Stimulated activated CD4-positive, alpha-beta T cell treated with anti-CD3 and anti-CD28 coated beads, Interleukin-12 subunit alpha, Interleukin-12 subunit beta, amount 100 ng/mL, for 24 hours (primary cell): Measurements from ENCODE around the gene C17orf67.
A peak's percentile ranks its signal among the peaks of the same experiment; 100 is the strongest.

Experiments
- DNase-seq, 2 experiments: peaks; one replicate each; pipeline ENCODE4 v3.0.0-alpha.2; 2020; ENCODE audit warnings: low read depth in 2 of 2

Gene C17orf67

DNA sequence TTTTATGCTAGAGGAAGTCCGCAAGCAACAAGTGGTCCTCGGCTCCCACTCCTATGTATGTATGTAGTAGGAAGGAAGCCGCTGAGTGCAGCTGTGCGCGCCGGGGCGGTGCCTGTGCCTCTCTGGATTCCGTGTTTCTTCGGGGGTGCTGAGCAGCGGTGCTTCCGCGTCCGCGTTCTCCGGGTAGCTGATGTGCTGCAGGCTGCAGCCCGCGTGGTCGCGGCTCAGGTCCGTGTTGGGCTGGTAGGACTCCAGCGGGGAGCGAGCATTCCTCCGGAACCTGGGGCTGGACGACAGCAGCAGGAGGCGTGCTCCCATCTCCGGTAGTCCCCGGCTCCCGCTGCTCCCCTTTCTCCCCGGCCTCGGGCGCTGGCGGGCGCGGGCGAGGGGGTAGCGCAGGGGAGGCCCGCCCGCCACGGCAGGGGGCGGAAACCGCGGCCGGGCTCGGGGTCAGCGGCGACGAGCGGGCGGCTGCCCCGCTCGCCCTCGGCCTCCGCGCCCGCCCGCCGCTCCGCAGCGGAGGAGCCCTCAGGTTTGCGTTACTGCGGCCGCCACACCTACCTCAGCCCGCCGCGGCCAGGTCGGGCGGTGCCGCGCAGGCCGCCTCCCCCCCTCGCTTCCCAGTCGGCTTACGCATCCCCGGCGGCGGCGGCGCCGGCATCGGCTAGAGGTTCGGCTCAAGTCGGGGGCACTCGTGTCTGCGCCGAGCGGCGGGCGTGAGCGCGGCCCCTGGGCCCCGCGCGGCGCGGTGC is 487 bp downstream of the C17orf67 start:
- DNase-seq: peak; percentile 45 to 46

DNA sequence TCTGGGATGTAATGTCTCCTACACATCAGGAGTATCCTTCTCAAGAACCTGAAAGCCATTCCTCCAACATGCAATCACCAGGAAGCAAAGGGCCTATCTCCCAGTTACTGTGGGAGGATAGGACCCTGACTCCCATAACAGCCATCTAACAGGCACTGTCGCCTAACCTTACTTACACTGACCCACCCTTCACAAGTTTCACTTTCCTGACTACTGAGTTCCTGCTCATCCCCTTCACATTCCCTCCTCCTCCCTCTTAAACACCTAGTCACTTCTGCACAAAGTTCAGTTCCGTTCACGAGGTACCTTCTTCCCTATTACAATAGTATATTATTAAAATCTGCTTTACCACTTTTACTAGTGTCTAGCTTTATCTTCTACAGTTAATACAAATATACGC is 1.3 kb downstream of the C17orf67 start:
- no peak for DNase-seq

DNA sequence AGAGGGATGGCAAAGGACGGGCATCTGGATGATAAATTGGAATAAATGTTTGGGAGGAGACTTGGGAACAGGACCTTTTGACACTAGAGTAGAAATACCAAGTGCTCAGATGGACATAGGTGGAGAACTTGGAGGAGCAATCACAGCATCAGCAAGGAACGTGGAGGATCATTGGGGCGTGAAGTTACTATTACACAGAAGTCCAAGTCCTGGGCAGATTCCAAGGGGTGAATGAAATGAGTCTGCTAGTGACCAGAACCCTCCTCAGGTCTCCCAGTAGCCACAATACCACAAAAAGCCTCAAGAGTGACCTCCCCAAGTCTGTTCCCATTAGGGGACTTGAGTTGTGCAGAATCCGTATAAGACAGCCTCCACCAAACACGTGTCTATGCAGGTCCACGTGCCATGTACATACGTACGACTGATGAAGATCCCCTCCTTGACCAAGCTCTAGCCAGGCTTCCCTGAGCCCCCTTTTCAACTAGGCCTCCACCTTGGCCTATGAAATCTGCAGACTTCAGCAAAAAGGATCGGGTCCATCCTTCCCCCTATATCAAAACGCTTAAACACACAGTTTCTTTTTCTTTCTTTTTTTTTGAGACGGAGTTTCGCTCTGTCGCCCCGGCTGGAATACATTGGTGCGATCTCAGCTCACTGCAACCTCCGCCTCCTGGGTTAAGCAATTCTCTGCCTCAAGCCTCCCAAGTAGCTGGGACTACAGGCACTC is 2.2 kb downstream of the C17orf67 start:
- DNase-seq: no peak

DNA sequence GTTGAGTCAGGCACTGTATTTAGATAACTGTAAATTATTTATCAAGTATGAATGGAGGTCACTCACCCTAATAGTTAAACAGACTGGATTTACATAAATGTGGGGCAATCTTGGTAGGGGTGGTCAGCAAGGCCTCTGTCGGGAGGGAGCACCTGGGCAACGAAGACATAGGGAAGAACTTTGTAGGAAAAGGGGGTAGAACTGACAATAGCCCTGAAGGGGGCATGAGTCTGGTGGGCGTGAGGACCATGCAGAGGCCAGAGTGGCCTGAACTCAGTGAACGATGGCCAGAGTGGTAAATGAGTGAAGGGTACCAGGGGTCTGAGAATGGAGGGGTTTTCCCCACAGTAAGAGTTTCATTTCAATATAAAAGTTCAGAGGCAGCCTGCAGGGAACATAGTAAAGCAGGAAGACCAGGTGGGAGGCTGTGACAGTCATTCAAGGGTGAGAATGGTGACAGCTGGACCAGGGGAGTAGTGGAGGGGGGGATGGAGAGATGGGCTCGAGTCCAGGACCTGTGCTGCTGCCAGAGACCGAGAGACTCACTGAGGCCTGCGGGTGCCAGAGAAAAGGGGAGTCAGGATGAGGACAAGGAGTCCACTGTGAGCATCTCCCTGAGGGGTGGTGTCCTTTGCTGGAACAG is 2.9 kb downstream of the C17orf67 start:
- no peak for DNase-seq

DNA sequence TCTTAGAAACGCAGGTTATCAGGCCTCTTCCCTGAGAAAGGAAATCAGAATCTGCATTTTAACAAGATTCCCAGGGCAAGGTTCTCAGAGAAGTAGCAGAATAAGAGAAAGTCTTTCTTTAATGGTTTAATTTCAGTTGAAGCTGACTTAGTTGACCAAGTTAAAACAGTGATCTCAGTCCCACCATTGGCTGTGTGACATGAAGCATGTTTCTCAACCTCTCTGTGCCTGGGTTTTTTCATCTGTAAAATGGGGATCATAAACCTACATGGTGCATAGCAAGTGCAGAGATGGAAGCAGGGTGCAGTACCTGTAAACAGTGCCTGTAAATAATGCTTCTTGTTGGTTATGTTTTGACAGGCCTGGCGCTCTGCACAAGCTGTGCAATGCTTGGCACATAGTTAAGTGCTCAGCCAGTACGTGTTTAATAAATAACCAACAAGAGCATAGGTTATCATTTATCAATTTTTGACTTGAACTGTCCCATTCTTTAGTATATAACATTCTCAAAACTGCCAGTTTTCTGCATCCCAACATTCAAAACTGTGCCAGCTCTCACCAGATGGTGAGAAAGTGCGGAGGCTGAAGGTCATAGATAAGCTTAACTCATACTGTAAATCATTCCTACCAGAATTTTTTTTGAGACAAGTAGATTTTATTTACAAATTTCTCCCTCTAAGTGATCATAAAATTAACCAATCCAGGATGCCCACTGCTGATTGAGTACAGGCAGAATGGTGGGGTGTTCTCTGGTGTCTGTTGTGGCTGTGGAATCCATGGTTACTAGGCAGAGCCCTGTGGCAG is 6.9 kb downstream of the C17orf67 start:
- DNase-seq: no peak

DNA sequence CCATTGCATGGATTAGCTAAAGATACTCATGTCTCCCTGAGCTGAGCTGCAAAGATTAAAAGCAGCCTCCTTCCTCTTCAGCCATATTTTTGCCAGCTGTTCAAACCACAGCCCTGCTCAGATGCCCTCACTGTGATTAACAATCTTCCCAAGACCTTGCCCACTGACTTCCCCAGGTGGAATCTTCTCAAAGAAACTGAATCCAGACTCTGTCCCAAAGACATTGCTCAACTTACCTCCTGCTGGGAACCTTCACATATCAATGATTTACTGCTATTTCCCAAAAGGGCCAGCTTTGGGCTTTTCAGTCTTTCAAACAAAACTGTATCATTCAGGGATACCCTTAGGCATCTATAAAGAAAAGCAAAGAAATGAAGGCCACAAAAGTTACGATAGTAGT is 9.2 kb downstream of the C17orf67 start:
- DNase-seq: no peak

DNA sequence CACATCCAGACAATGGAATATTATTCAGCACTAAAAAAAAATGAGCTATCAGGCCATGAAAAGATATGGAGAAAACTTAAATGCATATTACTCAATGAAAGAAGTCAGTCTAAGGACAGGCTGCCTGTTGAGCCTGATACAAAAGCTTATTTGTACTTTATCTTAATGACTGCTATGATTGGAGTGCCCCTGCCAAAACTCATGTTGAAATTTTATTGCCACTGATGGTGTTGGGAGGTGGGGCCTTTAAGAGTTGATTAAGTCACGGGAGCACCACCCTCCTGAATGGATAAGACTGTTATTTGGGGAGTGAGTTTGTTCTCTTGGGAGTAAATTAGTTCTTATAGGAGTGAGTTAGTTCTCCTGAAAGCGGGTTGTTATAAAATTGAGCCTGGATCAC is 9.9 kb downstream of the C17orf67 start:
- no peak for DNase-seq

DNA sequence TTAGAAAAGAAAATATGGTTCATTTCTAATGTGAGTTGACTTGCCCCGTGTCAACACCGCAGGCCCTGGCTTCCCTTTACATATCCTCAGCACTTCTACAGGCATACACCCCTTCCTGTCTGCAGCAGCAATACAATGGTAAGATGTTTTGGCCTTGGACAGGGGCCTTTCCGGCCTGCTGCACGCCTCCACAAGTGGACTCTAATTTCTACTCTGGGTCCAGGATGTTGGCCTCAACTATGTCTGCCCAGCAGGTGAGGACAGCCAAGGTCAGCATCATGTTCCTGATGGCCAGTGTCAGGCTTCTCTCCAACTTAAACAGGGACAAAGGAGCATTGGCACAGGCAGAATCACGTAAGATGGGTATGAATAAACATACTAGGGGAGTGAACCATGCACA is 11.0 kb downstream of the C17orf67 start:
- no peak for DNase-seq

DNA sequence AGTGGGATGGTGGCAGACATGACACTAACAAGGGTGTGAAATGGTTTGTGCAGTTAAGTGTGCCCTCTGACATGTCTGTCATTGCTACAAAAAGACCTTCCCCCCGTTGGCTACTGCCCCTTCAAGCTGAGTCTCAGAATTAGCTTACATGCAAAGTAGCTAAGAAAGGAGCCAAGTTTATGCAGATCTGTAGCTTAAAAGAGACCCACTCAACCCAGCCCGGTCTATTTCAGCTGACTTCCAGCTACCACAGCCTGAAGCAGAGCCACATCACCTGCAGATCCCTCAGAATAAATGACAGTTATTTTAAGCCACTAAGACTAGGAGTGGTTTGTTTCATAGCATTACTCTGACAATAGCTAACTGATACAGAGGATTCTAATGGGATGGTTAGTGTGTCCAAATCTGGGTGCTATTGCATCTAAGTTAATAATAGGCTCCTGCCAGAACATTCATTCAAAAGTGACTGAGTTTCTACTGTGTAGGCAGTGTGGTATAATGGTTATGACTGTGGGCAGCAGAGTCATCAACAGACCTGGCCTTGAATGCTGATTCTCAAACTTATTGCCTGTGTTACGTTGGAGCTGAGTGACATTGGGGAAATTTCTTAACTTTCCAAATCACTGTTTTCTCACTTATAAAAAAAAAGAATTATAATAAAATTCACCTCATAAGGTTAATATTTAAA is 11.7 kb downstream of the C17orf67 start:
- no peak for DNase-seq

DNA sequence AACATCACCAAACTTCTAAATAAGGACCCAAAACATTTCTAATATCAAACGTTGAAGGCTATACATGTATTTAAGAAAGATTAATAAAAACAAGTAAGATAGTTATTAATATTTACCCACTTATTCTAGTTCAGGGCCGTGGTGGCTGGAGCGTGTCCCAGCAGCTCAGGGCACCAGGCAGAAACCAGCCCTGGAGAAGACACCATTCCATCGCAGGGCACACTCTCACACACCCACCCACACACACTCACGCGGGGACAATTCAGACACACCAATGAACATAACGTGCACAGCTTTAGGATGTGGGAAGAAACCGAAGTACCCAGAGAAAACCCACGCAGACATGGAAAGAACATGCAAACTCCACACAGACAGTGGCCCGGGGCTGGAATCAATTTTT is 13.5 kb downstream of the C17orf67 start:
- DNase-seq: no peak

DNA sequence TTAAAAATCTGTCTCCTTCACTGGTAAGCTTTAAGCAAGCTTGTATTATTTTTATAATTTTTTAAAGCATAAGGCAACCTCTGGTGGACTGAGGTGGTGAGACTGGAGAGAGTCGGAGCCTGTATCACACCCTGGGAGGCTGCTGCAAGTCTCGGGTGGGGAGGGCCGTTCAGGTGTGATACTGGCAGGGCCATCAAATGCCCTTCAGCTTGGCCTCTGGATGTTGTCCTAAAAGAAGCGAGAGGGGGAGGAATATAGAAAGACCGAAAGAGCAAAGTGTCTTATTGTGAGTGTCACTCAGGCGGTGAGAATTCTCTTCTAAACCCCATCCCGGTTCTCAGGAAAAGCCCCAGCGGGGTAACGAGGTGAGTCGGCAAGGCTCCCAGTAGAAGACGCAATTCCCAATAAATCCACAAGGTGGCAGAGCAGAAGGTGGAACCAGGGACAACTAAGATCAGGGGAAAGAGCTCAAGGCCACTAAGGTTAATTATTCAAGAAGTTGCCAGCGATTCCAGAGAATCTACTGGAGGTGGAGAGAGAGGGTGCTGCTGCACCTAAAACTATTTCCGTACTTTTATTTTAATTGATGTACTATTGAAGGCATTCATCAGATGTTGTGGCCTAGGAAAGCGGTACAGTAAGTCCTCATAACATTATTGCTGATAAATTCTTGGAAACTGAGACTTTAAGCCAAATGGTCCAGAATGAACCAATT is 14.1 kb downstream of the C17orf67 start:
- peak; percentile 54 to 66 for DNase-seq

DNA sequence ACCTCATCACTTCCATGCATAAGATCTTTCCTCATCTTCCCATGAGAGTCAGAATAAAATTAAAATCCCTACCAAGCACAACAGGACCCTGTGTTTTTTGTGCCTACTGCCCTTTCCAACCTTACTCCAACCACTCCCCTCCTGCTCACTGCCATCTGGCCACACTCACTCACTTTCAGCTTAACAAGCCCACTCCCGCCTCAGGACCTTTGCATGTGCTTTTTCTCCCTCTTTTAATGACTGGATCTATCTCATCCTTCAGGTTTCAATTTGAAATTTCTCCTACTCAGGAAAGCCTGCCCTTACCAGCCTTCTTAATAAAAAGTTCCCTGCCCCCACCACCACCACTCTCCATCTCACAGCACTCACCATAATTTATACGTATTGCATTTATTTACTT is 14.7 kb downstream of the C17orf67 start:
- no peak for DNase-seq

DNA sequence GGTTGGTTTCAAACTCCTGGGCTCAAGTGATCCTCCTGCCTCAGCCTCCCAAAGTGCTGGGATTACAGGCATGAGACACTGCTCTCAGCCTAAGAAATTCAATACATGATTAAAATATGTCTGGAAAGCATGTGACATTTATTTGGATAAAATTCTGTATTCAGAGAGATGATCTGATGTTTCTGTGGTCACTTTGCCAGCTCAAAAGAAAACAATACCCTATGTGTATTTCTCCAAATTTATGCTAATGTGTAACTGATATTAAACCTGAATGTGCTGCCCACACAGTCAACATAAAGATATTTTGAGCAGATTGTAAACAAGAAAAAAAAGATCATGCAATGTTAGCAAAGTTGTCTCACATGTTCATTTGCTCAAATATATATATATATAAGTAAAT is 16.7 kb downstream of the C17orf67 start:
- no peak for DNase-seq

DNA sequence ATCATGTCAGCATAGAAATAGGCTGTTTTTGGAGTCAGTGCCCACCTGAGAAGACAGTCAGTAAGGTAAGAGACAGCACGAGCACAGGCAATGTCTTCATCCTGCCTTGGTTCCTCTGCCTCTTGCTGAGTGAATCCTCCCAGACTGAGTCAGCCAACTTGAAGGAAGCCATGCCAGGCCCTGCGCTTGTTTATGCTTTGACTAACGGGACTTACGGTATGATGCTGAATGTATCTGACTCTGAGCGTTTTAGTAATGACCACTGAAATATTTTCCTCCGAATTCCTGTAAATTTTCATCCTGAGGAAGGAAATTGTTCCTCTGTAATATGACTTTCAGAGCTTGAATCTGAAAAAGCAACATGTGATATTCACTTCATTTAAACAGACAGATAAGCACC is 18.0 kb downstream of the C17orf67 start:
- DNase-seq: no peak

DNA sequence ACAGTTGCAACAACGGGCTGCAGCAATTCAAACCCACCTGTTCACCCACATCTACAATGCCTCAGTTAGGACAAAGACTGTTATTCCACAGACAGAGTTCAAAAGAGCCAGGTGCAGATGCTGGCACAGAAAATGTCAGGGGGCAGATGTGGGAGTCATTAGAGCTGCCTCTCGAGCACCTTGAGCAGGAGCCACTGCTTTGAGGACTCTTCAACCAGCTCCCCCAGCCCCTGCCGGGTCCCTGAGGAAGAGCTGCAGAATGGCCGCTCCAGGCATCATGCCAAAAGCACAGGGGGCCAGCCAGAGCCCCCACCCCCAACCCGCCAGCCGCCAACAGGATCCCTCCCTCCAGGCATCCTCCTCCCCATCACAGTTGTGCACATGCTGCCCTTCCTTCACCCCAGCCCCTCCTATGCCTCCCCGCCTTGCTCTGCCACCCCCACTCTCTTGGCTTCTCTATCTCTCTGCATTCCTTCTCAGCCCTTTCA is 20.8 kb downstream of the C17orf67 start:
- DNase-seq: no peak

DNA sequence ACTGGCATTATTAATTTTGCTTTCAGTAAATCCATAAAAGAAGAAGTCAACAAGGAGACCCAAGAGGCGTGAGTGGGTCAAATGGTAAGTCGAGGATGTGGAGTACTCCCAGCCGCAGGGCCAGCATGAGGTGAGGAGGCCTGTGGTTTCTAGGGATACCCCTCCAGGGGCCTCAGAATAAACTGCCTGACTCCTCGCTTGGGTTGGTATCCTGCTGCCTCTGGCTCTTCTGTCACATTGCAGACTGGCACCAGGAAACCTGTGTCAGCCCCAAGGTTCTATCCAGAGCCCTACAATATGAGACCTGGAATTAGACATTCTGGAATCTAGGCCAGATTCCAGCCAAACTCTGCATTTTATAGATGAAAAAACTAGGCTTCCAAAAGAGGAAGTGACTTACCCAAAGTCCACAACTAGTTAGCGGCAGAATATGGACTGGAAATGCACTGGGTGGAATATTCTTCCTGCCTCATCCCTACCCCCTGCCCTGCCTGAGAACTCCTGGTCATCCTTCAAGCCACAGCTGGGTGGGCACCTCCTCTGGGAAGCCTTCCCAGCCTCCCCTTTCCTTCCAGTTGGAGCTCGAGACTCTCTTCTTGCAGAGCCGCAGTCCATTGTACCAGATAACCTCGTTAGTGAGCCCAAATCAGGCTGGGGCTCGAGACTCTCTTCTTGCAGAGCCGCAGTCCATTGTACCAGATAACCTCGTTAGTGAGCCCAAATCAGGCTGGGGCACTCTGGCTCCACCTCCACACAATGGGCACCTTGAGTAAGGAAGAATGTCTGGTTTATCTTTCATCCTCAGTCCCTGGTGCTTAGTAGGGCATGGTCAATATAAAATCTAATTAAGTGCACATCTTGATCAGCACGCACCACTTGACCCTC is 22.6 kb downstream of the C17orf67 start:
- DNase-seq: no peak

DNA sequence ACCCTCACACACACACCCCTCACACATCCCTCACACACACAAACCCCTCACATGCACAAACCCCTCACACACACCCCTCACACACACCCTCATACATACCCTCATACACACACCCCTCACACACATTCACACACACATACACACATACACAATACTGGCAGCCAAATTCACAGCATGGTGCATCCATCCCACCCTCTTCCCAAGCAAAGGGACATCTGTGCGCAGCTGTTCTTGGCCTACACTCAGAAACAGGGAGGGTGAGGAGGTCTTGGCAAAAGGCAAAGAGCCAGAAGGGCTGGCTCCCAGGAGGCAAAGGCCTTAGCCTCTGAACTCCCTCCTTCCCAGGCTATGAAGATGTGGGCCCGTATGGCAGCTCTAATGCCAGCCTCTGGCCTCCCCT is 23.4 kb downstream of the C17orf67 start:
- DNase-seq: no peak

DNA sequence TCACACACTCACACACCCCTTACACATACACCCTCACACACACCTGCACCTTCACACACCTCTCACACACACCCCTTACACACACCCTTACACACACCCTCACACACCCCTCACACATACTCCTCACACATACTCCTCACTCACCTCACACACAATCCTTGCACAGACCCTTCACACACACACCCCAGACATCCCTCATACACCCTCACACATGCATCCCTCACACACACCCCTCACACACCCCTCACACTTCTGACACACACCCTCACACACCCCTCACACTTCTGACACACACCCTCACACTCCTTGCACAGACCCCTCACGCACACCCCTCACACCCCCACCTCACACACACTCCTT is 23.9 kb downstream of the C17orf67 start:
- no peak for DNase-seq

DNA sequence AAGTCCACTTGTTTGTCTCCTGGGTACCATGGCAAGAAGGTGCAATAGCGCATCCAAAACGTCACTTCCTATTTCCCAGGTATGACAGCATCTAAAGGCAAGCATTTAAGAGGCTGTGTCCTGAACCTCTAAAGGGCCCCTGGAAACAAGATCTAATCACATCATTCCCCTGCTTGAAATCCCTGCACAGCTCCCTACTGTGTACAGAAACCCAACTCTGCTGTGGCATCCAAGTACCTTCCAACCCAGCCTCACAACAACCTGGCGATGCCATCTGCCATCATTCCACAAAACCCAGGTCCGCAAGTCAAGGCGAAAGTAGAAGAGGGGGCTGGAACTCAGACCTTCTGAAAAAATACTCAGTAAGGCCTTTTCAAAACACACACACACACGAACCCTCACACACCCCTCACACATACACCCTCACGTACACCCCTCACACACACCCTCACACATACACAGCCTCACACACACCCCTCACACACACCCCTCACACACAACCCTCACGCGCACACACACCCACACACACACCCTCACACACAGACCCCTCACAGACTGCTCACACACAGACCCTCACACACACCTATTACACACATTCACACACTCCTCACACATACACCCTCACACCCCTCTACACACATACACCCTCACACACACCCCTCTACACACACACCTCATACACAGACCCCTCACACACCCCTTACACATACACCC is 24.5 kb downstream of the C17orf67 start:
- no peak for DNase-seq
